ENCODE measurements around the gene UBAC1.

Gene UBAC1

DNA sequence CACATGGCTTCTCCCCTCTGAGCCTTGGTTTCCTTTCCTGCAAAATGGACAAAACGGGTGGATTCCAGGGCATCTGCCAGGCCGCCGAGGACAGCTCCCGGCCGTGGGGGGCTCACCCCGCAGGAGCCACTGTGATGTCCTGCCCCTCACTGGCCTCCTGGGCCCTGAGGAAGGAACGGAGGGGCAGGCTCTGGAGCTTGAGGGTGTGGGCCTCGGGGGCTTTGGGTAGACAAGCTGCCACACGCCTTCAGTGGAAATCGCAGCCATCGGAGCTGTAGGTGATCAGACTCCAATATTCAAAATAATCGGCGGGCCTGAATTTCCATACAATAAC lies 32.2 kb upstream of the UBAC1 start:
- DNase-seq: no peak

GRCh38 chr9:135992486-135993408 lies 31.6 kb upstream of the UBAC1 start:
- DNase-seq: peak; percentile 64

DNA sequence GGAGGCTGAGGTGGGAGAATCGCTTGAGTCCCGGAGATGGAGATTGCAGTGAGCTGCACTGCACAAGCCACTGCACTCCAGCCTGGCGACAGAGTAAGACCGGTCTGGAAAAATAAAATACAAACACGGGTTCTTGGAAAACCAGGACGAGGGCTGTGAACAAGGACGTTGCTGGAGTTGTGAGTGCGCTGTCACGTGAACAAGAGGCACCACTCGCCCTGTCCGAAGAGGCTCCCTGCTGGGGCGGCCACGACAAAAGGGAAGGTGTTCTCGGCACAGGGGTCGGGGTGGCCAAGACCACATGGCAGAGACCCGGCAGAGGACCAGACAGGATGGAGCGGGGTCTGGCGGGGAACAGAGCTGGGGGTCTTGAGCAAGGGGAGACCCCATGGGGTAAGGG lies 30.6 kb upstream of the UBAC1 start:
- no peak for DNase-seq

- DNase-seq: peak; percentile 53
These were observed 29.6 kb upstream of the UBAC1 start for GRCh38 chr9:135990468-135991429.

GRCh38 chr9:135989722-135990467 lies 28.7 kb upstream of the UBAC1 start:
- no peak for DNase-seq

- no peak for DNase-seq
These were observed 28.0 kb upstream of the UBAC1 start for GRCh38 chr9:135989157-135989556.

DNA sequence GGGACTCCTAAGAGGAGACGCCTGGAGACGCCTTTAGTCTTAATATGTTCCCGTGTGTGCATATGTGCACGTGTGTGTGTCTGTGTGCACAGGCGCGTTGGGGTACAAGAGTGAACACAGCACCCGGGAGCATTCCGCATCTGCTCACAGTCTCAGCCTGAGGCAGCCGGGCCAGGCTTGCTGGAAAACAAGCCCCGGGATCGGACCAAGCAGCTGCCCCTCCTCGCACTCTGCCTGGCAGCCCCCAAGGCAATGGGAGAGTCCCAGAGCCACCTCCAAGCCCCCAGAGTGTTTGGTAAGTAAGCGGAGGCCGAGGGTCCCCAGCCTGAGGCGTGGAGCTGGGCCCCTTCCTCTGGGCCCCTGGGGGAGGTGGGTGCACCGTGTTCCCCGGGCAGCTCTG lies 27.3 kb upstream of the UBAC1 start:
- DNase-seq: no peak

- no peak for DNase-seq
These were observed 26.7 kb upstream of the UBAC1 start for GRCh38 chr9:135987838-135988404.

GRCh38 chr9:135986605-135987004 lies 25.4 kb upstream of the UBAC1 start:
- no peak for DNase-seq

- no peak for DNase-seq
These were observed 24.7 kb upstream of the UBAC1 start for GRCh38 chr9:135985889-135986288.

DNA sequence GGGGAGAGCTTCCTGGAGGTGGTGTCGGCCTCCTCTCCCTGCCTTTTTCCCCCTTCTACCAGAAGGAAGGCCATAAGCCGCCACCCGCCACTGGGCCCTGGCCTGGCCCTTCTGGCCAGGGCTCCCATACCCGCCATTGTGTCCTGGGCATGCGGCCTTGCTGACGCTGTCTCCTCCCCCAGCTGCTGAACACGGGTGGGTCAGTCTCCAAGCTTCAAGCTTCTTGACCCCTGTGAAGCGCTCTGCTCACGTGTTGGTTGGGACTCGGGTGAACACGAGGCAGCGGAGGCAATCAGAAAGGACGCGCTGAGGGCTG lies 24.2 kb upstream of the UBAC1 start:
- DNase-seq: no peak

- DNase-seq: no peak
These were observed 23.0 kb upstream of the UBAC1 start for GRCh38 chr9:135984072-135984710.

DNA sequence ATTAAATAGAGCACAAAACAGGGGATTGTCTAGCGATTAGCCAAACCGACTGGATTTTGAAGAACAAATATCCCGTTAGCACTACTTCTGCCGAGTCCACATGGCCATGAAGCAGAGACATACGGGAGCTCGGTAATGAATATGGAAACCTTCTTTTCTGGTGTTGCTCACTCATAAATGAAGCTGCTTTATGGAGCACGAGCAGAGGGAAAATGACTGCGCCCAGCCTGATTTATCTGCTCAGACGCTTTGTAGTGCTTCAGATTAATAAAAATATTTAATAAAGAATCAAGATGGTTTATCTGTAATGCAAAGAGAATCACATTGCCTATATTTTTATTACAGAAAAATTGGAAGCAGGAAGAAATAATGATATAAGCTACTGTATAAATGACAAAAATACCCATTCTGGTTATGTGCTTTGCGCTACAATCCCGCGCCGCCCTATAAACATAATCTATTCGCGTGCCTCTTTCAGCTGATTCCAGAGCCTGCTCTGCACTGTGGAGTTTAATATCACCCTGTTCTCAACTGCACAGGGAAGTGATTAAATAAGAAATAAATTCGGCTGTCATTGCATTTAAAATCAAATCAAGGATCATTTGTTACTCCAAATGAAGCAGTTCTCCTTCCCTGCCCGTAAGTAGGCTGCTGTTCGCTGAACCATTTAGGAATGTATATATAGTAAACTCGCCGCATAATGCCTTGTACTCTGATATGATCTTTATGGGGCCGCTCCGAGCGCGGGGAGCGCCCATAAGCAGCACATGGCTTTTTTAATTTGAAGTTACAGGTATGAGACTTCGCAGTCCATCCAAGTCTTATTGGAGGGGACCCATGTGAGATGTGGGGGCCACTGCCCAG lies 22.3 kb upstream of the UBAC1 start:
- no peak for DNase-seq

DNA sequence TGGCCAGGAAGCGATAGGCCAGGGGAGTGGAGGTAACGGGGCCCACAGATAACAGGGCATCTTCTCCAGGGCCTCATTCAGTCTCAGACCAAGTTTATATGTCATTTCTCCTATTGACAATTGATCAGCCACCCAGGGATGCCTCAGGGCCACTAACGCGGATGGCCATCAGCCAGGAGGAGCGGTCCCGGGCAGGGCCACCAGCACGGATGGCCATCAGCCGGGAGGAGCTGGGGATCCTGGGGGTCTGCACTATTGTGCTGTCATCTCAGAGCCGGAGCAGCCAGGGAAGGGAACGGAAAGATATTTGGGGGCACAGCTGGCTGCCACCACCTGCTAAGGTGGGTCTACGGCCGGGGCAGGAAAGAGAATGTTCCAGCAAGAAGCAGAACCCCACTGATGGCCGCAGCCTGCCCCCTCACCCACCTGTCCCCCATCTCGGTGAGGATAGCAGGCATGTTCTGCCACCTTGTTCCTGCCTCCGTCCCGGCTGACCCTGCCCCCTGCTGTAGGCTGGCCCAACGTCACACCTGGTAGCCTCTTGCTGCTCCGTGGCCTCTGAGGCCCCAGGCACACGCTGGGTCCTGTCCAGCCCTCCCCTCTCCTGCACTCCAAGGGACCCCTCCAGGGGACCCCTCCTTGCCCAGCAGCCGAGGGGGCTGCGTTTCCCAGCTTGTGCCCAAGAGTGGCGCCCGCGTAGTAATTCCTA lies 21.5 kb upstream of the UBAC1 start:
- no peak for DNase-seq

- no peak for DNase-seq
These were observed 19.9 kb upstream of the UBAC1 start for GRCh38 chr9:135980926-135981630.

DNA sequence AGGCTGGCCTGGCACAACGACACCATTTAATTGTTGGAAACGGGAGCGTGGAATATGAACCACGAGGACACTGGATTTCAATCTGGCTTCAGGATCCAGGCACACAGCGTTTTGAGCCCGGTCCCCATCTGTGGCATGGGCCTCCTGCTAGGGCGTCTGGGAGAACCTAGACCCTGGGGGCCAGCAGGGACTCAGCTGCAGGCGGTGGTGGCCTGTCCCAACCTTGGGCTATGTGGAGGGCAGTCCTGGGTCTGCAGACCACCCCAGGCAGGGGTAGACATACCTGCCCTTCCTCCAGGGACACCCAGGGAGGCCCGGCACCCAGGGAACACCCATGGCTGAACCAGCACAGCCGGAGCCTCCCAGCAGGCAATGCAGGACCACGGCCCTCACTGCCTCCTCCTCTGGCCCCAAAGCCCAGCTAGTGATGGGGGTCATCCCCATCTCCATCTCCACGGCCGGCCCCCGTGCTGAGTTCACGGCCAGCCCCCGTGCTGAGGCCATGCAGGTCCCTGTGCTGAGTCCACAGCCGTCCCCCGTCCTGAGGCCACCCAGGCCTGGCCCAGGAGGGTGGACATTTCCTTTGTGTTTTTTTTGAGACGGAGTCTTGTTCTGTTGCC lies 18.5 kb upstream of the UBAC1 start:
- no peak for DNase-seq

- peak; percentile 63 for DNase-seq
These were observed 17.7 kb upstream of the UBAC1 start for GRCh38 chr9:135978642-135979546.

DNA sequence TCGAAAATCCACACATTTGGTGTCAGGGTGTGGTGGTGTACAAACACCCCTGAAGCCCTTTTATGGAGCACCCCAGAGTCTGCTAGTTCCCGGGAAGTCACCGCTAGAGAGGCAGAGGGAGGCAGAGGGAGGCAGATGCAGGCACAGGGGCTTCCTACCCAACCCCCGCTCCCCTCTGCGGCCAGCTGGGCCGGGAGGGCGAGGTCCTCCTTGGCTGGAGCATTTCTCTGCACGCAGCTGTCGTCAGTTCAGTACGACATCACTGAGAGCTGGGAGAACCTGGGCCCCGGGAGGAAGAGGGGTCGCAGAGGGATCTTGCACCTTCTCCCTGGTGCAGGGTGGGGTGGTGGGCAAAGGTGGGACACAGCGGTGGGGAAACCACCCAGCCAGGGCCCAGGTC lies 15.8 kb upstream of the UBAC1 start:
- DNase-seq: no peak

Data from CD4-positive, alpha-beta T cell treated with Interleukin-15 for 1 hour (primary cell).